GM21737 (cell line): Measurements from ENCODE around the gene SLC38A9.
A peak's percentile ranks its signal among the peaks of the same experiment; 100 is the strongest.
"Not testable (repeated sequence)": the region's sequence is repeated elsewhere in the genome, so short reads cannot be mapped to it uniquely, and the experiment has no call there.

Experiments used
- ATAC-seq: cut with Tn5 transposase; IDR thresholded peaks from one replicate; pipeline ENCODE4 v1.9.1; 2021; ENCODE audit warnings: mild to moderate bottlenecking, moderate library complexity; ENCODE audit not compliant: unreplicated experiment

SLC38A9 gene

GRCh38 chr5:55712023-55712859 is at the start of gene SLC38A9:
TSS of gene SLC38A9 (minus strand) at chr5:55712324. CDS start at chr5:55697958, 14,366 bp downstream.
- ATAC-seq, result peak; percentile 100

GRCh38 chr5:55761721-55762120 is 49.6 kb upstream of the SLC38A9 start:
- ATAC-seq, result not testable (repeated sequence)

GRCh38 chr5:55758714-55759113 is 46.6 kb upstream of the SLC38A9 start:
- ATAC-seq, result no peak

GRCh38 chr5:55758231-55758630 is 46.1 kb upstream of the SLC38A9 start:
- no peak for ATAC-seq

GRCh38 chr5:55750499-55750898 is 38.4 kb upstream of the SLC38A9 start:
- no peak for ATAC-seq

- no peak for ATAC-seq
Observed at GRCh38 chr5:55750063-55750462, 37.9 kb upstream of the SLC38A9 start.

GRCh38 chr5:55749387-55749786 is 37.3 kb upstream of the SLC38A9 start:
- no peak for ATAC-seq

GRCh38 chr5:55747778-55748318 is 35.7 kb upstream of the SLC38A9 start:
- no peak for ATAC-seq

- ATAC-seq, result no peak
Observed at GRCh38 chr5:55742778-55743177, 30.7 kb upstream of the SLC38A9 start.

- no peak for ATAC-seq
Observed at GRCh38 chr5:55737793-55738192, 25.7 kb upstream of the SLC38A9 start, which contains the start of gene DDX4. TSS of gene DDX4 (plus strand) at chr5:55738061. CDS start at chr5:55738964, 903 bp downstream.

- no peak for ATAC-seq
Observed at GRCh38 chr5:55734658-55735057, 22.5 kb upstream of the SLC38A9 start.

GRCh38 chr5:55732585-55732984 is 20.5 kb upstream of the SLC38A9 start:
- no peak for ATAC-seq

GRCh38 chr5:55731848-55732247 is 19.7 kb upstream of the SLC38A9 start:
- ATAC-seq, result no peak

- ATAC-seq, result no peak
Observed at GRCh38 chr5:55724281-55724680, 12.2 kb upstream of the SLC38A9 start.

GRCh38 chr5:55720188-55720703 is 8.1 kb upstream of the SLC38A9 start:
- no peak for ATAC-seq

- ATAC-seq, result not testable (repeated sequence)
Observed at GRCh38 chr5:55719026-55719425, 6.9 kb upstream of the SLC38A9 start.

GRCh38 chr5:55715519-55716078 is 3.5 kb upstream of the SLC38A9 start:
- no peak for ATAC-seq

- no peak for ATAC-seq
Observed at GRCh38 chr5:55714749-55715148, 2.6 kb upstream of the SLC38A9 start.

GRCh38 chr5:55714339-55714738 is 2.2 kb upstream of the SLC38A9 start:
- ATAC-seq, result no peak

- ATAC-seq, result no peak
Observed at GRCh38 chr5:55713871-55714270, 1.7 kb upstream of the SLC38A9 start.

GRCh38 chr5:55711507-55712022 is 559 bp downstream of the SLC38A9 start:
- ATAC-seq, result peak; percentile 4

GRCh38 chr5:55708732-55709131 is 3.4 kb downstream of the SLC38A9 start:
- no peak for ATAC-seq
